ENCODE results near the gene SKA3.

Gene SKA3

GRCh38 chr13:21150013-21150412, 26.3 kb downstream of the SKA3 start:
- ChIA-PET CTCF (no interaction called here), POLR2A (no interaction called here)
- no peaks in the 10 kb centered on the region for H3K4me1 ChIP-seq (ENCODE audit: control insufficient read depth, insufficient read depth, low read length)
- no peaks in the 10 kb centered on the region for H3K9me3 ChIP-seq (ENCODE audit: control insufficient read depth, insufficient read depth, low read depth, low read length)
- no peak overlapping the region for H3K27ac ChIP-seq (ENCODE audit: extremely low read depth, low read depth, low read length)
- H3K4me3 ChIP-seq (ENCODE audit: low read depth, low read length): no peak overlapping the region
- TF ChIP-seq ZNF292 (tag by site-specific recombination; IDR thresholded peaks at IDR 0.05; ENCODE audit: borderline replicate concordance, low read depth) (no peak), ZNF302 (tag by site-specific recombination; IDR thresholded peaks at IDR 0.05; ENCODE audit: low read depth) (no peak), ZNF184 (tag by site-specific recombination; IDR thresholded peaks at IDR 0.05) (no peak), MYNN (tag by site-specific recombination; IDR thresholded peaks at IDR 0.05; ENCODE audit: borderline replicate concordance) (no peak), ZNF2 (tag by site-specific recombination; IDR thresholded peaks at IDR 0.05) (no peak), ZNF510 (tag by site-specific recombination; IDR thresholded peaks at IDR 0.05; ENCODE audit: insufficient replicate concordance) (no peak), ZNF155 (tag by site-specific recombination; IDR thresholded peaks at IDR 0.05) (no peak), SP3 (tag by site-specific recombination; IDR thresholded peaks at IDR 0.05) (no peak), WT1 (tag by site-specific recombination; IDR thresholded peaks at IDR 0.05) (no peak), ZNF248 (tag by site-specific recombination; IDR thresholded peaks at IDR 0.05) (no peak), AEBP2 (tag by site-specific recombination; IDR thresholded peaks at IDR 0.05; ENCODE audit: borderline replicate concordance) (no peak), ZNF776 (tag by site-specific recombination; IDR thresholded peaks at IDR 0.05; ENCODE audit: borderline replicate concordance) (no peak), ATF2 (tag by site-specific recombination; IDR thresholded peaks at IDR 0.05; ENCODE audit: low read depth) (no peak), ZNF626 (tag by site-specific recombination; IDR thresholded peaks at IDR 0.05) (no peak), ZIC2 (tag by site-specific recombination; IDR thresholded peaks at IDR 0.05) (no peak), ZNF747 (tag by site-specific recombination; IDR thresholded peaks at IDR 0.05) (no peak), ZNF76 (tag by site-specific recombination; IDR thresholded peaks at IDR 0.05; ENCODE audit: borderline replicate concordance, low read depth) (no peak), ZNF585B (tag by site-specific recombination; IDR thresholded peaks at IDR 0.05) (no peak), ZNF366 (tag by site-specific recombination; conservative IDR thresholded peaks at IDR 0.05) (no peak)
- peaks cover 14 to 47% of the 10 kb centered on the region in 2 experiments for H3K36me3 ChIP-seq (ENCODE audit: control insufficient read depth in 2 of 2, insufficient read depth in 1 of 2, low read length in 2 of 2)

- Histone ChIP-seq H3K9me3 (ENCODE audit: control insufficient read depth, insufficient read depth, low read depth, low read length) (no peaks in the 10 kb centered on the region), H3K27ac (ENCODE audit: extremely low read depth, low read depth, low read length) (no peak overlapping the region)
- CTCF ChIA-PET: no interaction called here
These were observed 26.8 kb downstream of the SKA3 start for GRCh38 chr13:21149568-21149967.

More at GRCh38 chr13:21149568-21149967, 26.8 kb downstream of the SKA3 start:
- peaks cover 15 to 47% of the 10 kb centered on the region in 2 experiments for H3K36me3 ChIP-seq (ENCODE audit: control insufficient read depth in 2 of 2, insufficient read depth in 1 of 2, low read length in 2 of 2)
- H3K4me3 ChIP-seq (ENCODE audit: low read depth, low read length): no peak overlapping the region
- H3K4me1 ChIP-seq (ENCODE audit: control insufficient read depth, insufficient read depth, low read length): no peaks in the 10 kb centered on the region
- POLR2A ChIA-PET: interaction anchor here (0.7 kb wide), 1 partner anchor 27 kb away, joined by 3 read pairs; the partner anchor contains the start of genes MRPL57 and SKA3
- TF ChIP-seq ZNF629 (tag by site-specific recombination; IDR thresholded peaks at IDR 0.05): peak; percentile 24; the same call in 1 of the 2 replicates
- TF ChIP-seq FEZF1 (tag by site-specific recombination; IDR thresholded peaks at IDR 0.05): peak; percentile 34
- TF ChIP-seq ZNF23 (tag by site-specific recombination; IDR thresholded peaks at IDR 0.05; ENCODE audit: borderline replicate concordance): no peak
